ENCODE measurements around the gene C2orf72.

Gene C2orf72

GRCh38 chr2:231049286-231050017 is 12.1 kb downstream of the C2orf72 start:
- H3K27me3 ChIP-seq (replicated peaks; ENCODE audit: insufficient read depth, low read length): peaks cover 12% of the 10 kb centered on the region
- H3K36me3 ChIP-seq (replicated peaks; ENCODE audit: insufficient read depth, low read length): no peaks in the 10 kb centered on the region
- H2AFZ ChIP-seq (ENCODE audit: low read length): no peak overlapping the region
- no peaks in the 10 kb centered on the region for H3F3A ChIP-seq (ENCODE audit: insufficient read depth, low read length)
- H3K4me2 ChIP-seq (ENCODE audit: low read depth, low read length): no peak overlapping the region
- H3K9me3 ChIP-seq (replicated peaks; ENCODE audit: insufficient read depth, low read length): no peaks in the 10 kb centered on the region
- H3K79me2 ChIP-seq (ENCODE audit: low read length): no peaks in the 10 kb centered on the region
- H3K4me3 ChIP-seq (ENCODE audit: low read length): no peak overlapping the region
- no peak for DNase-seq
- H3K27ac ChIP-seq (ENCODE audit: low read length): no peak overlapping the region
- H3K9me2 ChIP-seq (replicated peaks; ENCODE audit: insufficient read depth, low read length): no peaks in the 10 kb centered on the region
- TF ChIP-seq EZH2 (optimal IDR thresholded peaks at IDR 0.05; ENCODE audit: low read depth, low read length) (no peak), CTCF (IDR thresholded peaks at IDR 0.05; ENCODE audit: low read length) (no peak), EZH2phosphoT487 (IDR thresholded peaks at IDR 0.05; ENCODE audit: low read length) (no peak)
- H4K20me1 ChIP-seq (ENCODE audit: insufficient read depth, low read length): no peaks in the 10 kb centered on the region
- H3K4me1 ChIP-seq (ENCODE audit: low read length): peaks cover 5% of the 10 kb centered on the region; the same call in 1 of the 2 replicates
- no peak overlapping the region for H3K9ac ChIP-seq (ENCODE audit: low read length)

- Histone ChIP-seq H3K9ac (ENCODE audit: low read length) (no peak overlapping the region), H3K9me3 (replicated peaks; ENCODE audit: insufficient read depth, low read length) (no peaks in the 10 kb centered on the region), H3K4me3 (ENCODE audit: low read length) (no peak overlapping the region), H3K27ac (ENCODE audit: low read length) (no peak overlapping the region), H3K4me1 (ENCODE audit: low read length) (peaks cover 5% of the 10 kb centered on the region; the same call in 1 of the 2 replicates), H4K20me1 (ENCODE audit: insufficient read depth, low read length) (no peaks in the 10 kb centered on the region), H3F3A (ENCODE audit: insufficient read depth, low read length) (no peaks in the 10 kb centered on the region), H3K27me3 (replicated peaks; ENCODE audit: insufficient read depth, low read length) (peaks cover 12% of the 10 kb centered on the region), H3K4me2 (ENCODE audit: low read depth, low read length) (no peak overlapping the region), H3K9me2 (replicated peaks; ENCODE audit: insufficient read depth, low read length) (no peaks in the 10 kb centered on the region), H2AFZ (ENCODE audit: low read length) (no peak overlapping the region), H3K79me2 (ENCODE audit: low read length) (no peaks in the 10 kb centered on the region), H3K36me3 (replicated peaks; ENCODE audit: insufficient read depth, low read length) (no peaks in the 10 kb centered on the region)
- DNase-seq: no peak
- TF ChIP-seq CTCF (IDR thresholded peaks at IDR 0.05; ENCODE audit: low read length) (no peak), EZH2phosphoT487 (IDR thresholded peaks at IDR 0.05; ENCODE audit: low read length) (no peak), EZH2 (optimal IDR thresholded peaks at IDR 0.05; ENCODE audit: low read depth, low read length) (no peak)
Measured at GRCh38 chr2:231050018-231050901, 12.9 kb downstream of the C2orf72 start.

DNA sequence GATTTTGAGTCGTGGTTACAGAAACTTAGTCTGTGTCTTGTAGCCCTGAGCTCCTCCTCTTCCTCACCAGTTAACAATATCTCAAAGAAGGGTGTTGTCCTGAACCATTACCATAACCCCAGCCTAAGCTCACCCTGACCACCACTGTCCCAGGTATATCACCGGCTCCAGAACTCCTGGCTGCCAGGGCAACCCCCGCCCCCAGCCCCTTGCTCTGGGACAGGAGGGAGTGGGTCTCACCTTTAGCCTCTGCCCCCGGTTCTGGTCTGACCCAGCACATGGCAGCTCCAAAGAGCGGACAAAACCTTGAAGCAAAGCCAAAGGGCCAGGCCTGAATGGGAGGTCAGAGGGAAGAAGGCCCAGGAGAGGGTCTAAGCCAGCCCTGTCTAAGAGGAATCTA is 13.8 kb downstream of the C2orf72 start:
- no peaks in the 10 kb centered on the region for H3K79me2 ChIP-seq (ENCODE audit: low read length)
- no peaks in the 10 kb centered on the region for H4K20me1 ChIP-seq (ENCODE audit: insufficient read depth, low read length)
- no peaks in the 10 kb centered on the region for H3F3A ChIP-seq (ENCODE audit: insufficient read depth, low read length)
- H2AFZ ChIP-seq (ENCODE audit: low read length): no peak overlapping the region
- H3K27me3 ChIP-seq (replicated peaks; ENCODE audit: insufficient read depth, low read length): peaks cover 12% of the 10 kb centered on the region
- DNase-seq: no peak
- no peaks in the 10 kb centered on the region for H3K9me2 ChIP-seq (replicated peaks; ENCODE audit: insufficient read depth, low read length)
- H3K9ac ChIP-seq (ENCODE audit: low read length): no peak overlapping the region
- no peaks in the 10 kb centered on the region for H3K36me3 ChIP-seq (replicated peaks; ENCODE audit: insufficient read depth, low read length)
- H3K27ac ChIP-seq (ENCODE audit: low read length): no peak overlapping the region
- peaks cover 5% of the 10 kb centered on the region; the same call in 1 of the 2 replicates for H3K4me1 ChIP-seq (ENCODE audit: low read length)
- no peaks in the 10 kb centered on the region for H3K9me3 ChIP-seq (replicated peaks; ENCODE audit: insufficient read depth, low read length)
- no peak overlapping the region for H3K4me2 ChIP-seq (ENCODE audit: low read depth, low read length)
- TF ChIP-seq EZH2phosphoT487 (IDR thresholded peaks at IDR 0.05; ENCODE audit: low read length) (no peak), CTCF (IDR thresholded peaks at IDR 0.05; ENCODE audit: low read length) (no peak), EZH2 (optimal IDR thresholded peaks at IDR 0.05; ENCODE audit: low read depth, low read length) (no peak)
- H3K4me3 ChIP-seq (ENCODE audit: low read length): no peak overlapping the region
